DND-41 (cell line): ENCODE results near the gene FAM193B.
A peak's percentile ranks its signal among the peaks of the same experiment; 100 is the strongest.

Source experiments
- ATAC-seq: fragments of 200-7000 bp; cut with Tn5 transposase; 3 replicates; pipeline ENCODE4 v1.9.1; 2021; ENCODE audit warnings: low read depth; ENCODE audit not compliant: insufficient read depth
- DNase-seq: peaks from one replicate; pipeline ENCODE4 v3.0.0-alpha.2; 2020
- H2AFZ ChIP-seq: 2 replicates; pipeline ENCODE4 v1.6.0; 2012; ENCODE audit warnings: low read depth, low read length
- H3K27ac ChIP-seq: 2 replicates; pipeline ENCODE4 v1.5.1; 2012; ENCODE audit warnings: low read length, inconsistent platforms
- H3K27me3 ChIP-seq: fragments of 200-600 bp; sonication (generic); 2 replicates; pipeline ENCODE4 v1.6.0; 2012; ENCODE audit warnings: low read length, mild to moderate bottlenecking, inconsistent platforms; ENCODE audit not compliant: insufficient read depth, poor library complexity
- H3K36me3 ChIP-seq: 2 replicates; pipeline ENCODE4 v1.5.1; 2012; ENCODE audit warnings: low read length, inconsistent platforms; ENCODE audit not compliant: insufficient read depth
- H3K4me1 ChIP-seq: 2 replicates; pipeline ENCODE4 v1.5.1; 2012; ENCODE audit warnings: mild to moderate bottlenecking, low read length; ENCODE audit not compliant: insufficient read depth
- H3K4me2 ChIP-seq: 2 replicates; pipeline ENCODE4 v1.6.0; 2012; ENCODE audit warnings: mild to moderate bottlenecking, moderate library complexity, low read length, inconsistent platforms; ENCODE audit not compliant: insufficient read depth
- H3K4me3 ChIP-seq, 2 experiments: fragments of 200-600 bp in 1 of 2; shearing (Covaris generic) in 1 of 2; 2 replicates each; pipeline ENCODE4 v1.5.1; 2012 to 2016; ENCODE audit warnings: inconsistent platforms in 2 of 2, low read length in 2 of 2, mild to moderate bottlenecking in 2 of 2, low read depth in 1 of 2, moderate library complexity in 1 of 2
- H3K79me2 ChIP-seq: 2 replicates; pipeline ENCODE4 v1.6.0; 2012; ENCODE audit warnings: low read length, inconsistent platforms; ENCODE audit not compliant: insufficient read depth
- H3K9ac ChIP-seq: 2 replicates; pipeline ENCODE4 v1.6.0; 2012; ENCODE audit warnings: low read depth, mild to moderate bottlenecking, inconsistent platforms, low read length, moderate library complexity
- H3K9me3 ChIP-seq: 2 replicates; pipeline ENCODE4 v1.5.1; 2012; ENCODE audit warnings: low read length, moderate library complexity, mild to moderate bottlenecking, inconsistent platforms; ENCODE audit not compliant: insufficient read depth, severe bottlenecking
- H4K20me1 ChIP-seq: 2 replicates; pipeline ENCODE4 v1.6.0; 2012; ENCODE audit warnings: low read length; ENCODE audit not compliant: insufficient read depth
- CTCF ChIP-seq: IDR thresholded peaks from 2 replicates; pipeline ENCODE4 v1.5.1; 2012; ENCODE audit warnings: borderline replicate concordance, low read length, moderate library complexity, mild to moderate bottlenecking; ENCODE audit not compliant: poor library complexity, severe bottlenecking; ENCODE audit errors: extremely low read depth
- EZH2 ChIP-seq: IDR thresholded peaks from 3 replicates; pipeline ENCODE4 v1.6.1; 2012; ENCODE audit warnings: borderline replicate concordance, low read depth, mild to moderate bottlenecking, moderate library complexity, low read length, inconsistent platforms; ENCODE audit not compliant: severe bottlenecking

Gene FAM193B

GRCh38 chr5:177508221-177508611, 46.1 kb downstream of the FAM193B start:
- Histone ChIP-seq H3K4me1 (no peaks in the 10 kb centered on the region), H3K27me3 (no peaks in the 10 kb centered on the region), H3K9me3 (no peaks in the 10 kb centered on the region), H3K36me3 (peaks cover 33% of the 10 kb centered on the region), H3K4me2 (no peak overlapping the region), H3K79me2 (no peaks in the 10 kb centered on the region), H3K27ac (no peak overlapping the region), H3K4me3 (no peak overlapping the region), H4K20me1 (peaks cover 11% of the 10 kb centered on the region; the same call in 1 of the 2 replicates), H3K9ac (no peak overlapping the region), H2AFZ (no peak overlapping the region)
- ATAC-seq (no peak), DNase-seq (no peak)
- TF ChIP-seq CTCF (no peak), EZH2 (no peak)

- Histone ChIP-seq H3K4me1 (no peaks in the 10 kb centered on the region), H3K79me2 (no peaks in the 10 kb centered on the region), H3K4me2 (no peak overlapping the region), H3K4me3 (no peak overlapping the region), H3K9ac (no peak overlapping the region), H3K27ac (no peak overlapping the region), H3K36me3 (peaks cover 28% of the 10 kb centered on the region), H3K27me3 (no peaks in the 10 kb centered on the region), H2AFZ (no peak overlapping the region), H4K20me1 (peaks cover 9% of the 10 kb centered on the region; the same call in 1 of the 2 replicates), H3K9me3 (no peaks in the 10 kb centered on the region)
- DNase-seq, result no peak
- TF ChIP-seq CTCF, result no peak
- no peak for TF ChIP-seq EZH2
- ATAC-seq, result no peak
Measured at GRCh38 chr5:177507596-177508220, 46.7 kb downstream of the FAM193B start.

GRCh38 chr5:177507165-177507564, 47.2 kb downstream of the FAM193B start:
- no peak overlapping the region for H3K27ac ChIP-seq
- ATAC-seq, result no peak
- no peak overlapping the region for H3K4me2 ChIP-seq
- TF ChIP-seq EZH2, result no peak
- TF ChIP-seq CTCF, result peak; percentile 20
- peaks cover 22% of the 10 kb centered on the region for H3K36me3 ChIP-seq
- no peak for DNase-seq
- no peak overlapping the region for H3K4me3 ChIP-seq
- no peaks in the 10 kb centered on the region for H3K4me1 ChIP-seq
- H2AFZ ChIP-seq, result no peak overlapping the region
- H3K27me3 ChIP-seq, result no peaks in the 10 kb centered on the region
- H3K79me2 ChIP-seq, result no peaks in the 10 kb centered on the region
- no peak overlapping the region for H3K9ac ChIP-seq
- H3K9me3 ChIP-seq, result no peaks in the 10 kb centered on the region
- peaks cover 4% of the 10 kb centered on the region; the same call in 1 of the 2 replicates for H4K20me1 ChIP-seq

- no peak for ATAC-seq
- no peaks in the 10 kb centered on the region for H3K9me3 ChIP-seq
- peaks cover 5% of the 10 kb centered on the region for H4K20me1 ChIP-seq
- H3K79me2 ChIP-seq, result no peaks in the 10 kb centered on the region
- no peak overlapping the region for H3K27ac ChIP-seq
- no peak overlapping the region for H3K4me3 ChIP-seq
- H2AFZ ChIP-seq, result no peak overlapping the region
- H3K36me3 ChIP-seq, result peaks cover 1% of the 10 kb centered on the region
- H3K4me2 ChIP-seq, result no peak overlapping the region
- no peaks in the 10 kb centered on the region for H3K27me3 ChIP-seq
- DNase-seq, result no peak
- TF ChIP-seq CTCF (no peak), EZH2 (no peak)
- no peak overlapping the region for H3K9ac ChIP-seq
- H3K4me1 ChIP-seq, result peaks cover 4% of the 10 kb centered on the region; the same call in 1 of the 2 replicates
Measured at GRCh38 chr5:177505075-177505474, 49.3 kb downstream of the FAM193B start.
